ENCODE measurements around the gene TENT4A. TPM values are rescaled to one million over a fixed set of nuclear protein-coding genes. Genes with fewer than 3 reads are reported as not detected.

Gene TENT4A
- total and polyA plus RNA-seq, 12 donors = 4.2 to 13.7 (median 11.3) TPM

- DNase-seq = no peak
- peaks cover 0 to 93% (median 58%) of the 10 kb centered on the region in 9 donors for H3K36me3 ChIP-seq
These were observed 41.5 kb downstream of the TENT4A start for GRCh38 chr5:6754766-6755165.

GRCh38 chr5:6755519-6755918 lies 42.3 kb downstream of the TENT4A start:
- Histone ChIP-seq H3K27me3 (no peaks in the 10 kb centered on the region), H3K36me3 (peaks cover 0 to 85% (median 58%) of the 10 kb centered on the region in 9 donors)
- intact Hi-C loops (cut with DNase I) = no loop called here

More at GRCh38 chr5:6754766-6755165, 41.5 kb downstream of the TENT4A start:
- intact Hi-C loops (cut with DNase I) = no loop called here
- peaks cover 0 to 6% (median 0%) of the 10 kb centered on the region in 9 donors for H3K4me1 ChIP-seq
- H3K27ac ChIP-seq = no peak overlapping the region
- no peak for TF ChIP-seq CTCF (IDR thresholded peaks at IDR 0.05)
- WGBS, 2 donors = 95 to 97% methylated on average over 29 of the region's 29 CpGs
- H3K4me3 ChIP-seq = no peak overlapping the region
- no peaks in the 10 kb centered on the region for H3K9me3 ChIP-seq
- no peak for ATAC-seq
- no peaks in the 10 kb centered on the region for H3K27me3 ChIP-seq

GRCh38 chr5:6755941-6756340 lies 42.7 kb downstream of the TENT4A start:
- TF ChIP-seq CTCF (IDR thresholded peaks at IDR 0.05) = no peak
- Histone ChIP-seq H3K36me3 (peaks cover 0 to 81% (median 55%) of the 10 kb centered on the region in 9 donors), H3K4me3 (no peak overlapping the region), H3K27me3 (no peaks in the 10 kb centered on the region), H3K27ac (no peak overlapping the region), H3K4me1 (peaks cover 0 to 6% (median 0%) of the 10 kb centered on the region in 9 donors), H3K9me3 (no peaks in the 10 kb centered on the region)
- WGBS, 2 donors = 93 to 96% methylated on average over 17 of the region's 17 CpGs
- DNase-seq = no peak
- intact Hi-C loops (cut with DNase I) = no loop called here
- ATAC-seq = no peak

More at GRCh38 chr5:6755519-6755918, 42.3 kb downstream of the TENT4A start:
- Histone ChIP-seq H3K4me3 (no peak overlapping the region), H3K27ac (no peak overlapping the region), H3K4me1 (peaks cover 0 to 6% (median 0%) of the 10 kb centered on the region in 9 donors), H3K9me3 (no peaks in the 10 kb centered on the region)
- DNase-seq (no peak), ATAC-seq (no peak)
- WGBS, 2 donors = 76% methylated on average over 12 of the region's 12 CpGs
- TF ChIP-seq CTCF (IDR thresholded peaks at IDR 0.05) = no peak

GRCh38 chr5:6757414-6757969 lies 44.3 kb downstream of the TENT4A start:
- TF ChIP-seq CTCF (IDR thresholded peaks at IDR 0.05) = no peak
- Histone ChIP-seq H3K4me3 (no peak overlapping the region), H3K27me3 (no peaks in the 10 kb centered on the region), H3K27ac (no peak overlapping the region), H3K36me3 (peaks cover 0 to 66% (median 41%) of the 10 kb centered on the region in 9 donors), H3K4me1 (peaks cover 0 to 6% (median 0%) of the 10 kb centered on the region in 9 donors), H3K9me3 (peaks cover 0 to 6% (median 0%) of the 10 kb centered on the region in 11 donors)
- ATAC-seq = no peak
- WGBS, 2 donors = 95 to 96% methylated on average over 8 of the region's 8 CpGs
- DNase-seq = no peak
- intact Hi-C loops (cut with DNase I) = no loop called here

Data from heart right ventricle (tissue), 16 donors.